ENCODE data around the gene PRKAR2B. TPM values are rescaled to one million over a fixed set of nuclear protein-coding genes. Genes with fewer than 3 reads are reported as not detected.
A peak's percentile ranks its signal among the peaks of the same experiment; 100 is the strongest.

PRKAR2B gene
- total and polyA plus RNA-seq, 4 donors: 1.7 to 4.8 (median 3.3) TPM

- 53 to 56% methylated on average over 4 of the region's 4 CpGs for WGBS, 2 donors
- ATAC-seq (ENCODE audit: low FRiP score) (no peak), DNase-seq (no peak)
- no peaks in the 10 kb centered on the region for H3K36me3 ChIP-seq (ENCODE audit: control insufficient read depth in 1 of 2, insufficient read depth in 2 of 2, low read length in 1 of 2)
- H3K9me3 ChIP-seq (ENCODE audit: control insufficient read depth, low read length): no peaks in the 10 kb centered on the region
- H3K27me3 ChIP-seq (ENCODE audit: control insufficient read depth in 1 of 2, insufficient read depth in 2 of 2, low read length in 1 of 2): no peaks in the 10 kb centered on the region
- intact Hi-C loops (cut with DNase I): no loop called here
- no peaks in the 10 kb centered on the region for H3K4me1 ChIP-seq (ENCODE audit: control insufficient read depth in 1 of 2, insufficient read depth in 2 of 2, low read length in 2 of 2)
- H3K4me3 ChIP-seq (ENCODE audit: low read length in 2 of 2): no peak overlapping the region
- H3K27ac ChIP-seq (ENCODE audit: low read depth in 1 of 2, low read length in 2 of 2): no peak overlapping the region
These were observed 1.0 kb upstream of the PRKAR2B start for GRCh38 chr7:107043491-107043890.

DNA sequence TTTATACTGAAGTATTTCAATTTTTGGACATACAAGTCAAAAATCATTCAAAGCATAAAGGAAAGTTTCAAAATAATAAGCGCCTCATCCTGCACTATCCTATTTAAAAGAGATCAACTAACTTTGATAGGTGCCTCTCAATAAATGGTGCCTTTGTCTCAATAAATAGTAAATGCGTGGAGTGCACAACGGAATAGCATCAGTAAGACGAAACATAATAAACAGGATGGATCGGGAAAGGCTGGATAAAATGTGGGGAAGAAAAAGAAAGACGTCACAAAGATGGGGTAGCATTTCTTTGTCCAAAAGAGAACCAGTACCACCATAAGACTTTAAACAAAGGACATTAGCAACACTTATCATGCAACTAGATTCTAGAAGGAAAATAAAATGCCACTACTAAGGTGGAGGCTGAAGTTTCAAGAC lies 571 bp upstream of the PRKAR2B start:
- H3K9me3 ChIP-seq (ENCODE audit: control insufficient read depth, low read length): no peaks in the 10 kb centered on the region
- H3K27ac ChIP-seq (ENCODE audit: low read depth in 1 of 2, low read length in 2 of 2): no peak overlapping the region
- ATAC-seq (ENCODE audit: low FRiP score) (no peak), DNase-seq (no peak)
- no peaks in the 10 kb centered on the region for H3K27me3 ChIP-seq (ENCODE audit: control insufficient read depth in 1 of 2, insufficient read depth in 2 of 2, low read length in 1 of 2)
- H3K4me1 ChIP-seq (ENCODE audit: control insufficient read depth in 1 of 2, insufficient read depth in 2 of 2, low read length in 2 of 2): no peaks in the 10 kb centered on the region
- intact Hi-C loops (cut with DNase I): no loop called here
- peak overlapping the region; percentile 51 to 70 for H3K4me3 ChIP-seq (ENCODE audit: low read length in 2 of 2)
- H3K36me3 ChIP-seq (ENCODE audit: control insufficient read depth in 1 of 2, insufficient read depth in 2 of 2, low read length in 1 of 2): no peaks in the 10 kb centered on the region
- 14 to 18% methylated on average over 6 of the region's 6 CpGs for WGBS, 2 donors

DNA sequence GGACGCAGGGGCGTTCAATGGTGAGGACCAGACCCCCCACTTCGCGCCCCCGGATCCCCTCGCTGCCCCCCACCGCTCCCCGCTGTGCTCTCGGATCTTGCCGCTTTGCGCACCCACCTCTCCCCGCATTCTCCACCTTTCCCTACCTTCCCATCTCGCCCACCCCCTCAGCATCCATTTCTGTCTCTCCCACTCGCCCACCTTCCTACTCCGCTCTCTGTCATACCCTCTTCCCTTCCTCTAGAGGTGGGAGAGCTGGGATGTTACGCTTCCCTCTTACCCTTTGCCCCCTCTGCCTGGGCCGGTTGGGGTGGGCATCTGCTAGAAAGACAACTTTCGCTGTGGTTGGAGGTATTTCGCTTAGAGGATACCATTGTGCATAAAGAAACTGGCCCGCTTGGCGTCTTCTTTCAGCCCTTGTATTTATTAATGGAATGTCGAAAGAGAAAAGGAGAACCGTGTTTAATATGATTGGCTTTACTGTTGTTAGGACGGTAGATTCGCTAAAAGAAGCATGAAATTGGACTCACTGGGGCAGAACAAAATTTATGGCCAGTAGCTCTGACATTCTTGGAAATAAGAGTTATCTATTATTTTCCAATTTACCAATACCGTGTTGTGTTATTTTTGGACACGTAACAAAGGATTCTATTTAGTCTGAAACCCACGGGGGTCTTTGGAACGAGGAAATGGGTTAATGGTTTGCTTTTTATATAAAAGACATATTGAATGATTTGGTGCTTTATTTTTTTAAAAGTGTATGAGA lies 873 bp downstream of the PRKAR2B start:
- intact Hi-C loops (cut with DNase I): no loop called here
- Histone ChIP-seq H3K27me3 (ENCODE audit: control insufficient read depth in 1 of 2, insufficient read depth in 2 of 2, low read length in 1 of 2) (no peaks in the 10 kb centered on the region), H3K9me3 (ENCODE audit: control insufficient read depth, low read length) (no peaks in the 10 kb centered on the region), H3K4me3 (ENCODE audit: low read length in 2 of 2) (peak overlapping the region; percentile 9 to 70), H3K4me1 (ENCODE audit: control insufficient read depth in 1 of 2, insufficient read depth in 2 of 2, low read length in 2 of 2) (no peaks in the 10 kb centered on the region), H3K27ac (ENCODE audit: low read depth in 1 of 2, low read length in 2 of 2) (no peak overlapping the region), H3K36me3 (ENCODE audit: control insufficient read depth in 1 of 2, insufficient read depth in 2 of 2, low read length in 1 of 2) (no peaks in the 10 kb centered on the region)
- 1 to 2% methylated on average over 20 to 29 of the region's 29 CpGs for WGBS, 2 donors
- peak; percentile 17 for ATAC-seq (ENCODE audit: low FRiP score)
- DNase-seq: no peak

- 64 to 68% methylated on average over 1 of the region's 1 CpG for WGBS, 2 donors
- Histone ChIP-seq H3K36me3 (ENCODE audit: control insufficient read depth in 1 of 2, insufficient read depth in 2 of 2, low read length in 1 of 2) (no peaks in the 10 kb centered on the region), H3K4me3 (ENCODE audit: low read length in 2 of 2) (no peak overlapping the region), H3K4me1 (ENCODE audit: control insufficient read depth in 1 of 2, insufficient read depth in 2 of 2, low read length in 2 of 2) (no peaks in the 10 kb centered on the region), H3K9me3 (ENCODE audit: control insufficient read depth, low read length) (no peaks in the 10 kb centered on the region), H3K27me3 (ENCODE audit: control insufficient read depth in 1 of 2, insufficient read depth in 2 of 2, low read length in 1 of 2) (no peaks in the 10 kb centered on the region), H3K27ac (ENCODE audit: low read depth in 1 of 2, low read length in 2 of 2) (no peak overlapping the region)
- intact Hi-C loops (cut with DNase I): no loop called here
- DNase-seq: no peak
- ATAC-seq (ENCODE audit: low FRiP score): no peak
These were observed 1.5 kb downstream of the PRKAR2B start for GRCh38 chr7:107045980-107046379.

GRCh38 chr7:107046491-107047259 lies 2.2 kb downstream of the PRKAR2B start:
- no peaks in the 10 kb centered on the region for H3K9me3 ChIP-seq (ENCODE audit: control insufficient read depth, low read length)
- H3K4me3 ChIP-seq (ENCODE audit: low read length in 2 of 2): no peak overlapping the region
- 85 to 88% methylated on average over 7 of the region's 7 CpGs for WGBS, 2 donors
- ATAC-seq (ENCODE audit: low FRiP score) (no peak), DNase-seq (no peak)
- H3K4me1 ChIP-seq (ENCODE audit: control insufficient read depth in 1 of 2, insufficient read depth in 2 of 2, low read length in 2 of 2): no peaks in the 10 kb centered on the region
- H3K36me3 ChIP-seq (ENCODE audit: control insufficient read depth in 1 of 2, insufficient read depth in 2 of 2, low read length in 1 of 2): no peaks in the 10 kb centered on the region
- intact Hi-C loops (cut with DNase I): no loop called here
- H3K27ac ChIP-seq (ENCODE audit: low read depth in 1 of 2, low read length in 2 of 2): no peak overlapping the region
- no peaks in the 10 kb centered on the region for H3K27me3 ChIP-seq (ENCODE audit: control insufficient read depth in 1 of 2, insufficient read depth in 2 of 2, low read length in 1 of 2)

DNA sequence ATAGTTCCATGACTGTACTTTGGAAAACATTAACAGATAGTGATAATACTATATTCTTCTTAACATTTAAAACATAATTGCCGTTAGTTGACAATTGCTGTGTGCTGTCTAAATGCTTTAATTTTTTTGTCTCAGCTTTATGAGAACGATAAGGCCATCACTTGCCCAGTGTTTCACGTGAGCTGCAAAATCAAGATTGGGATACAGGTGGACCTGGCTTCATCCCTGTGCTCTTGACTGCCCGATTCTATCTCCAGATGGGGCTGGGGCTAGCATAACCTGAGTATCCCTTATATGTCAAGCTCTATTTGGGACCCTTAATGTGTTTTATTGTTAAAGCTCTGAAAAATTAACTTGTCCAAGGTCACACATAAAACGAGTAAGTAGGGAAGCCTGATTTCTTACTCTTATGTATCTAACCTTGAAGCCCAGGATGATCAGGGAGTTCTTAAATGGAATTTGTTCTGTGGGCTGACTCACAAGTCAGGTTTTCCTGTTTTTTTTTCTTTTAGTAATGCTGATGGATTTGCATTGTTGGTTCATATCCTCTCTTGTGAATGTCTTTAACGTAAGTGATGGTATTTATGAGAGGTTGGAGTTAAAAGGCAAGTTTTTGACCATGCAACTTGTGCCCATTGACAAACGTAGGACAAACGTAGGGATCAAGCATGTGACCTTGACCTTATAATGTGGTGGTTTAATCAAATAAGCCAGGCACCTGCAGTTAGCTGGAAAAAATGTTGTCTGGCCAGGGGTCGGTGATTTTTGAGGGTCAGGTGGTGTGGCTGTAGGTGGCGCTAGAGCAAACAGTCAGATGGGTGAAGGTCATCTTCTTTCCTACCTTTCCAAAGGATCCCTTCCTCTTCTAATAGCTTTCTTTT lies 3.6 kb downstream of the PRKAR2B start:
- Histone ChIP-seq H3K4me1 (ENCODE audit: control insufficient read depth in 1 of 2, insufficient read depth in 2 of 2, low read length in 2 of 2) (no peaks in the 10 kb centered on the region), H3K36me3 (ENCODE audit: control insufficient read depth in 1 of 2, insufficient read depth in 2 of 2, low read length in 1 of 2) (no peaks in the 10 kb centered on the region), H3K27ac (ENCODE audit: low read depth in 1 of 2, low read length in 2 of 2) (no peak overlapping the region), H3K27me3 (ENCODE audit: control insufficient read depth in 1 of 2, insufficient read depth in 2 of 2, low read length in 1 of 2) (no peaks in the 10 kb centered on the region), H3K9me3 (ENCODE audit: control insufficient read depth, low read length) (no peaks in the 10 kb centered on the region), H3K4me3 (ENCODE audit: low read length in 2 of 2) (no peak overlapping the region)
- ATAC-seq (ENCODE audit: low FRiP score) (no peak), DNase-seq (no peak)
- intact Hi-C loops (cut with DNase I): no loop called here
- WGBS, 2 donors: 93 to 95% methylated on average over 10 of the region's 10 CpGs

DNA sequence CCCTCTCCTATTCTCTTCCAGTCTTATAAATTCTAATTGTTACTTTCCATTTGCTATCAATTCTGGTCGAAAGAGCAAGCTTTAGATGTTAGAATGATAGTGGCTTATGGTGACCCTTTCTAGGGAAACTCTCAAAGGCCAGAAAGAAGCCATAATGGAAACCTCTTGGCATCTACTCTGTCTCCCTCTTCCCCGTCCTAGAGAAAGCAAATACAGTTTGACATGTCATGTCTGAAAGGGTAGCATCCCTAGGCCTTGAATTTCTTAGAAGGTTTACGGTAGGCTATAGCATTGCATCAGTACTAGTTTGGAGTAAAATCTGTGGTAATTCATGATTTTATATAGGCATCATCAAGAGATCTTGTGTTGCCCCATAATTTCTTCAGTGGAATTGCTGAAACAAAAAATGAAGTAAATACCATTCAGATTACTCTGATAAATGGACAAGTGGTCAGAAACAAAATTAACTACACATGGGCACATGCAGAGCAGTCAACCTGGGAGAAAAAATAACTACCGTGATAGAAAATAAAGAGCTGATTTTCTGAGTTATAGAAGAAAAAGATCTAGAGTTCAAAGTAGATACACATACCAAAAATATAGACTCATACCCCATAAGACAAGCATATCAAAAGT lies 4.4 kb downstream of the PRKAR2B start:
- ATAC-seq (ENCODE audit: low FRiP score): no peak
- no peaks in the 10 kb centered on the region for H3K9me3 ChIP-seq (ENCODE audit: control insufficient read depth, low read length)
- H3K4me3 ChIP-seq (ENCODE audit: low read length in 2 of 2): no peak overlapping the region
- intact Hi-C loops (cut with DNase I): no loop called here
- WGBS, 2 donors: 93 to 98% methylated on average over 4 of the region's 4 CpGs
- no peak overlapping the region for H3K27ac ChIP-seq (ENCODE audit: low read depth in 1 of 2, low read length in 2 of 2)
- no peak for DNase-seq
- H3K27me3 ChIP-seq (ENCODE audit: control insufficient read depth in 1 of 2, insufficient read depth in 2 of 2, low read length in 1 of 2): no peaks in the 10 kb centered on the region
- no peaks in the 10 kb centered on the region for H3K4me1 ChIP-seq (ENCODE audit: control insufficient read depth in 1 of 2, insufficient read depth in 2 of 2, low read length in 2 of 2)
- no peaks in the 10 kb centered on the region for H3K36me3 ChIP-seq (ENCODE audit: control insufficient read depth in 1 of 2, insufficient read depth in 2 of 2, low read length in 1 of 2)

DNA sequence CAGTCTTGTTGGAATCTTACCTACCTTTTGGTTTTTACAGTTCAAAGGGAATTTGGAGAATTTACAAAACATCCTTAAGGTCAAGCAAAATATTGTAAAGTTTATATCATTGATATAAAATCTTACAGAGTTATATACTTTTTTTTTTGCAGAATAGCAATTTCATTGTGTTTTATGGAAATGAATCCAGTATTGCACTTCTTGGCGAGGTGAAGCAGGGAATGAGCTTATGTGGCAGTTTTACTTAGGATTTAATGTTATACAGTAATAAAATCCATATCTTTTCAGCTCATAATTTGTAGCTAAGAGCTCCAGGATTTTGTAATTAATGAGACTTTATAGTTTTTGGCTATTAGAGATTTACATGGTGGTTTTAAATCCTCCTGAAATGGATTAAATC lies 5.0 kb downstream of the PRKAR2B start:
- intact Hi-C loops (cut with DNase I): no loop called here

More for the DNA sequence above, 5.0 kb downstream of the PRKAR2B start:
- Histone ChIP-seq H3K9me3 (ENCODE audit: control insufficient read depth, low read length) (no peaks in the 10 kb centered on the region), H3K36me3 (ENCODE audit: control insufficient read depth in 1 of 2, insufficient read depth in 2 of 2, low read length in 1 of 2) (no peaks in the 10 kb centered on the region), H3K27ac (ENCODE audit: low read depth in 1 of 2, low read length in 2 of 2) (no peak overlapping the region), H3K27me3 (ENCODE audit: control insufficient read depth in 1 of 2, insufficient read depth in 2 of 2, low read length in 1 of 2) (no peaks in the 10 kb centered on the region), H3K4me1 (ENCODE audit: control insufficient read depth in 1 of 2, insufficient read depth in 2 of 2, low read length in 2 of 2) (no peaks in the 10 kb centered on the region), H3K4me3 (ENCODE audit: low read length in 2 of 2) (no peak overlapping the region)
- ATAC-seq (ENCODE audit: low FRiP score): no peak
- no peak for DNase-seq
- WGBS, 2 donors: 96 to 98% methylated on average over 1 of the region's 1 CpG

Data from aorta (tissue), 5 donors.